Effector CD4-positive, alpha-beta T cell (primary cell): ENCODE results near the gene MYL4.
"Not testable (repeated sequence)": the region's sequence is repeated elsewhere in the genome, so short reads cannot be mapped to it uniquely, and the experiment has no call there.

Experiments used
- DNase-seq: peaks from one replicate; pipeline ENCODE4 v3.0.0-alpha.2; 2020

The MYL4 gene

DNA sequence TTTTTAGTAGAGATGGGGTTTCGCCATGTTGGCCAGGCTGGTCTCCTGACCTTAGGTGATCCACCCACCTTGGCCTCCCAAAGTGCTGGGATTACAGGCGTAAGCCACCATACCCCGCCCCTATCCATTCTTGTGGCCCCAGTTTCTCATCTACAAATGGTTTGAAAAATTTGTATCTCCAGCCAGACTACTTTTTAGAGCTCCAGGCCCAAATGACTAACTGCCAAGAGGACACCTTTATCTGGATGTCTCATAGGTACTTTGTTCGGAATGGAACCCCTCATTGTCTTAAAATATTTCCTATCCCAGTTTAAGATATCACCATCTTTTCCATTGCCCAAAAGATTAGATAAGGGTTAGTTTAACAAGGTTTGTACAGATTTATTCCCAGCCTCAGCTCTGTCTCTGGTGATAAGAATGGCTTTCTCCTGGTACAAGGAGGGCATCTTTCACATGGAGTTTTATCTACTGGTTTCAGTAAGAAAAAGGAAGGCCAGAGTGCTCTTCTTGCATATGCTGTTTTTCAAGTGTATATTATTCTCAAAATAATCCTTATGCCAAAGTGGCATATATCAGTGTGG, 15.1 kb upstream of the MYL4 start:
- DNase-seq = no peak

- no peak for DNase-seq
Measured at GRCh38 chr17:47197821-47198220, 11.3 kb upstream of the MYL4 start.

DNA sequence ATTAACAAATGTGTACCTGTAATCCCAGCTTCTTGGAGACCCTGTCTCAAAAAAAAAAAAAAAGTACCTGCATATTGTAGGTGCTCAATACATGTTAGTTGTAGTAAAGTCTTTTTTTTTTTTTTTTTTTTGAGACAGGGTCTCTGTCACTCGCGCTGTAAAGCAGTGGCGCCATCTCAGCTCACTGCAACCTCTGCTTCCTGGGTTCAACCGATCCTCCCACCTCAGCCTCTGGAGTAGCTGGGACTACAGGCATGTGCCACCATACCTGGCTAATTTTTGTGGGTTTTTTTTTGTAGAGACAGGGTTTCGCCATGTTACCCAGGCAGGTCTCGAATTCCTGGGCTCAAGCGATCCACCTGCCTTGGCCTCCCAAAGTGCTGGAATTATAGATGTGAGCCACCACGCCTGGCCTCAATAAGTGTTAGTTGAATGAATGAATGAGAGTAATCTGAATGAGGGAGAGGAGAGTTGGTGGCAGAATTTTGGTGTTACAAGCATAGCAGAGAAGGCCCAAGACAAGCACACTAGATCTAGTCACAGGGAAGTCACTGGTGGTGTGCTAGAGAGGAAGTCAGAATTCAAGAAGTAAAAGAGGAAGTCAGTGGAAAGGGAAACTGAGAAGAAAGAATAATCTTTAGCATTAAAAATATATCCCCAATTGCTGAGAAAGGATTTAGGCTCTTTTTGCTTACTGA, 9.4 kb upstream of the MYL4 start:
- DNase-seq = no peak

GRCh38 chr17:47200325-47200664, 8.9 kb upstream of the MYL4 start:
- no peak for DNase-seq

- no peak for DNase-seq
Measured at GRCh38 chr17:47201166-47201565, 8.0 kb upstream of the MYL4 start.

GRCh38 chr17:47203984-47204721, 5.0 kb upstream of the MYL4 start:
- DNase-seq = peak; percentile 17

- DNase-seq = peak; percentile 9
Measured at GRCh38 chr17:47204722-47205418, 4.3 kb upstream of the MYL4 start.

DNA sequence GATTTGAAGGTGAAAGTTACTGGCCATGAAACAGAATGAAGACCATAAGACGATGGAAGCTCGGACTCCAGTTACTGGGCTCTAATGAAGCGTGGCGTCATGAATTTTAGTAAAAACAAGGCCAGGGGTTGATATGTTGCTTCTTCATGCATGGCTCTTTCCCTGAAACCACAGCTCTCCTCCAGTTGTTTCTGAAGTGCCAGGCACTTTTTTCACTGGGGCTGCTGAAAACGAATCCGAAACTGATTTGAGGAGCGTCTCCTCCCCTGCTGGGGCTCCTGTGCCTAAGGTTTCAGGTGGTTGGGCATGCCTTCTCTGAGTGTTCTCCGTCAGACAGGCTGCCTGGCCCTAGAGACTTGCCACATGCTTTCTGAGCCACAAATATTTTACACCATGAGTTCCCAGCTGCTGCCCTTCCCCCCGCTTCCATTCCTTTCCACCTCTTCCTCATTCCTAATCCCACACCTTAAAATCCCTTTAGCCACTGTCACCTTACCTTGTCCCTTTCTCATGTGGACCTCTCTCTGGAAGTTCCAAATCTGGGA, 3.7 kb upstream of the MYL4 start:
- peak; percentile 49 for DNase-seq

DNA sequence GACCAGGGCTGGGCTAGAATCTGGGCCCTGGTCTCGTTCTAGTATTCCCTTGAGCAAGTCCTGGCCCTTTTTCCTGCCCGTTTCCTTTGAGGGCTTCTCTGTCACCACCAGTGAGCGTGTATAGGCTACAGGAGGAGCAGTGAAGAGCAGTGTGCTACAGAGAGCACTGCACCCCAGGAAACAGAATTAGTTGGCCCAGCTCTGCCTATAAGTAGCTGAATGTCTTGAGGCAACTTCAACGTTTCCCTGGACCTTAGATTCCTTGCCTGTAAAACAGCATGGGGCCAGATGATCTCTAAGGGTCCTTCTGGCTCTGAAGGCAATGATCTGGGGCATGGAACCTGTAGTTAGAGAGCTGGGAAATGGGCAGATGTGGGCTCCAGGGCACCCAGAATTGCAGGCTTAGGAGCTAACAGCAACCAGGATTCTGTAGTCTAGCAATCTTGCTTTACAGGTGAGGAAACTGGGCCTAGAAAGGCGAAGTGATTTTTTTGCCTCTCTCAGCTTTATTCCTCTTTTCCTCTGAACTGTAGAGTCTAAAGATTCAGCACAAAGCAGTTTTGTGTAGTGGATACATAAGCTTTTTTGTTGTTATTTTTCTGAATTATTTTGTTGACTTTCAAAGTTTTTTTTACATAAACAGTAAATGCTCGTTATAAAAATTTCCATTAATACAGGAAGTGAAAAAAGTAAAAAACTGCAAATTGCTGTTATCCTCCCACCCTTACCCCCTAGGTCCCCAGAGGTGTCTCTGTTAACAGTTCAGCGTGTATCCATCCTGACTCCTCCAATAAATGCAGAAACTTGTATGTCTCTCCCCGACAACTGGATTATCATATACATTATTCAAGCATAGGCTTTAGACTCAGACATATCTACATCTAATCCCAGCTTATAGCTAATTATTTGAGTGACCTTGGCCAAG, 1.7 kb upstream of the MYL4 start:
- DNase-seq = no peak

DNA sequence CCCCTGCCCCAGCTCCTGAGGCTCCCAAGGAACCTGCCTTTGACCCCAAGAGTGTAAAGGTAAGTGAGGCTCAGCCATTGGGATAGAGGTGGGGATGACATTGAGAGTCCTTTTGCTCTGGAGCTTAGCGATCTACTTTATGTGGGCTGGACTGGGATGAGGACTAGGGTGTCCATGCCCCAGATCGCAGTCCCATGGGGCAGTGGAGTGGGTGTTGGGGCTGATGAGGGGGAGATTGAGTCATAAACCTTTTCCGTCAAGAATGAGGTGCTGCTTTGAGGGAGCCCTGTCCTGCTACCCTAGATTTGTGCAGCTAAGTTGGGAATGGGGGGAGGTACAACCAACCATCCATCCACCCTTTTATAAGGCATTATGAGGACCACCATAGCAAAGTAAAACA, 351 bp downstream of the MYL4 start:
- DNase-seq = no peak

DNA sequence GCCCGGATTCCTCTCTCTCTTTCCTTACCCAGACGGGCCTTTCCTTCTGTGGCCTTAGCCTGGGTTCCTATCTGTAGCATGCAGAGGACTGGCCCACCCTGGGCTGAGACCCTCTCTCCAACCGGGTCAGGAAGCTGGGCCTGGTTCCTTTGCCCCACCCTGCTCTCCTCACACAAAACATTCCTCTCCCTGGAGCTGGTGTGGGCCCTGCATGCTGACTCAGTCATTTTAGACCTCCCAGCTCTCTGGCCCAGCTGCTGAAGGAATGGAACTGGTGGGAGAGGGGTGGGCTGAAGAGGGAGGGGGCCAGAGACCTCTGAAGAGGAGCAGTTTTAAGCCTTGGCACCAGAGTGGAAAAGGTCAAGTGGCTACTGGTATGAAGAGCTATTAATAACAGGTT, 957 bp downstream of the MYL4 start:
- DNase-seq = no peak

DNA sequence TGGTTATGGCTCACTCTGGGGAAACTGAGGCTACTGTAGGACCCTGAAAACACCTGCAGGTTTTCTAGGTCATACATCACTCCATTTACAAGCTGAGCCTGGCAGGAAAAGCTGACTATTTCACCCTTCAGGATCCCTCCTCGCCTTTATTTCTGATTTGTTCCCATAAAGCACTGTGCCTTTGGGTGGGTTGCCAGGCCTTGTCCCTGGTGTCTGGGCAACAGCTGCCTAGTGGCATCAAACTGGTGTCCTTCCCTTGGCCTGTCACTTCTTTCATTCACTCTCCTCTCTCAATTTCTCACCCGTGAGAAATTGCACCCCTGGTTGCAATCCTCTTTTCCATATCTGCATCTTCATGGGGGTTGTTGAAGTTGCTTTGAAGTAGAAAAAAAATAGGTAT, 1.6 kb downstream of the MYL4 start:
- DNase-seq = no peak

DNA sequence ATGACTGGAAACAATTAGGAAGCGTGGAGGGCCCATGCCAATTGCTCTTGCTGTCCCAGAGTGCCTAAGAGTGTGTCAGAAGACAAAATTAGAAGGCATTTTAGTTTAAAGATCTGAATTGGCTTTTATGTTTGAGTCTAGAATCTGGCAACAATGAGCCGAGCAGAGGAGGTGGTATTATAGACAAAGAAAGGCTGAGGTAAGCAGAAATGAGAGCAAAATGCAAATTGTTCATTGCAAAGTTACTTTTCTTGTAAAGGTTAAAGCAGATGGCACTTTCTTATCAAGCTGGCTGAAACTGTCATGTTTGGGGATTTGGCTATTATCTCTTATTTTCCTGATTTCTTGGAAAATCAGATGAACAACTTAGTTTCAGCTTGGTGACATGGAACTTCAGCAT, 3.3 kb downstream of the MYL4 start:
- DNase-seq = no peak

DNA sequence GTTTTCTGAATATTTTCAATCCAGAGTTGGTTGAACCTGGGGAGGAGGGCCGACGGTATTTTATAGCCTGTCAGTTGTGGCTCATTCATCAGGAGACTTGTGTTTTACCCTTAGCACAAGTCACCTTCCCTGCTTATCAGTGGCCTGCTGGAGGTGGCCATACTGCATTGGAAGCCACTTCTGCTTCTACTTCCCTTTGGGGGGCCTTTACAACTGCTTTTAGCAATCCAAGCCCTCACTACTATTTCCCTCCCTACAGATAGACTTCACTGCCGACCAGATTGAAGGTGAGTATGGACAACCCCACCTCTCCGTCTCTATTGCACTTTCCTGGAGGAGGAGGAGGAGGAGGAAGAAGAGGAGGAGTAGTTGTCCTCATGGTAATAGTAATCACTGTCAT, 4.4 kb downstream of the MYL4 start:
- no peak for DNase-seq

GRCh38 chr17:47214931-47215330, 5.8 kb downstream of the MYL4 start:
- DNase-seq = no peak

DNA sequence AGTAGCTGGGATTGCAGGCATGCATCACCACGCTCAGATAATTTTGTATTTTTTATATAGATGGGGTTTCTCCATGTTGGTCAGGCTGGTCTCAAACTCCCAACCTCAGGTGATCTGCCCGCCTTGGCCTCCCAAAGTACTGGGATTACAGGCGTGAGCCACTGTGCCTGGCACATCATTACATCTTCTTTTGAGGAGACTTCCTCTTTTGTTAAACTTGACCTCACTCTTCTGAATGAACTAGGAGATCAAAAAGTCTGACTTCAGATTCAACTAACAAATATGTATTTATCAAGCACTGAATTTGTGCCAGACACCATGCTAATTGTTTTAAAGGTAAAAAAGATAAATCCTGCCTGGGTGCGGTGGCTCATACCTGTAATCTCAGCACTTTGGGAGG, 7.7 kb downstream of the MYL4 start:
- DNase-seq = not testable (repeated sequence)

GRCh38 chr17:47217279-47217678, 8.1 kb downstream of the MYL4 start:
- not testable (repeated sequence) for DNase-seq

DNA sequence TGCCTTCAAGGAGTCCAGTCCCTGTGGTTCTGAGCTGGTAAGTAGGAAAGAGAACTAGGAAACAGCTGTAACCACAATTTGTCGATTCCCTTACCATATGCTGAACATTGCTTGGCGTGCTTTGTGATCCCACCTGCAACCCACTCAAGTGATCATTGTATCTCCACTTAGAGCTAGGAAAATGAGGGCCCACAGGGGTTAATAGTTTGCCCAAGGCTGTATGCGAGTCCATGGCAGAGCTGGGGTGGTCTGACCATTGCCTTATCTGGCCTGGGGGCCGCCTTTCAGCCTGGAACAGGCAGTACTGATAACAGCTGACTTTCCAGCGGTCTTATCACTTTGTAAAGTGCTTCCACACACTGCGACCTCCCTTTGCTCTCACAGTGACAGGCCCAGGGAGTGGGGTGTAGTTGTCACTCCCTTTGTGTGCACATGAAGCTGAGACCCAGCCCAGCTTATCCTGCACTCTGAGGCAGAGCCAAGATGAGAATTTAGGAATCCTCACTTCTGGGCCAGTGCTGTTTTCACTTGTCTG, 9.8 kb downstream of the MYL4 start:
- DNase-seq = no peak

GRCh38 chr17:47219621-47220475, 10.7 kb downstream of the MYL4 start:
- DNase-seq = no peak

DNA sequence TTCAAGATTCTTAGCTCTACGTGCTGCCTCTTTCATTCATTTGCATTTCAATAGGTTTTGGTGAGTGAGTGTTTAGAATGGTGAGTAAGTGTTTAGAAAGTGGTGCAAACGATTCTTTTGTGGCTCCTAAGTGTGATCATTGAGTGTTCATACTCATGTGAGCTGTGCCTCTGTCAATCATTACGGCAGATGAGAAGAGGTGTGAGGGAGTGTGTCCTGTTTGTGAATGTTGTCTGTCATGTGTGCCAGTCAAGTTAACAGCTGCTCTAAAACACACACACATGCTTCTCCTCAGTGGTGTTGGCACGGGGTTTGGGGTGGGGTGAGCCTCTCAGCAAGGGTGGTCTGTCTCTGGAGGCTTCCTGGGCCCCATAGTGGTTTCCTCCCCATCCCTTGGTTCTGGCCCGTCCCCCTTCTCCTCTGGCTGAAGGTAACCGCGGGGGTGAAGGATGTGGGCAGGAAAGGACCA, 11.4 kb downstream of the MYL4 start:
- DNase-seq = no peak

GRCh38 chr17:47221154-47221553, 12.0 kb downstream of the MYL4 start:
- no peak for DNase-seq
